GM19025 (cell line): Measurements from ENCODE around the gene SSBP2.
"Not testable (repeated sequence)": the region's sequence is repeated elsewhere in the genome, so short reads cannot be mapped to it uniquely, and the experiment has no call there.

Experiments
- ATAC-seq: cut with Tn5 transposase; IDR thresholded peaks from one replicate; pipeline ENCODE4 v1.9.1; 2021; ENCODE audit warnings: mild to moderate bottlenecking, low read depth, moderate library complexity; ENCODE audit not compliant: unreplicated experiment

Gene SSBP2

GRCh38 chr5:81747030-81747429 lies 3.9 kb downstream of the SSBP2 start:
- no peak for ATAC-seq

- no peak for ATAC-seq
Measured at GRCh38 chr5:81740758-81741157, 10.1 kb downstream of the SSBP2 start.

- no peak for ATAC-seq
Measured at GRCh38 chr5:81739291-81739690, 11.6 kb downstream of the SSBP2 start.

GRCh38 chr5:81729276-81729675 lies 21.6 kb downstream of the SSBP2 start:
- ATAC-seq = no peak

- ATAC-seq = no peak
Measured at GRCh38 chr5:81728301-81728700, 22.6 kb downstream of the SSBP2 start.

- ATAC-seq = no peak
Measured at GRCh38 chr5:81726297-81726696, 24.6 kb downstream of the SSBP2 start.

GRCh38 chr5:81724571-81724970 lies 26.3 kb downstream of the SSBP2 start:
- no peak for ATAC-seq

- ATAC-seq = no peak
Measured at GRCh38 chr5:81724108-81724507, 26.8 kb downstream of the SSBP2 start.

GRCh38 chr5:81721049-81721448 lies 29.8 kb downstream of the SSBP2 start:
- ATAC-seq = no peak

- no peak for ATAC-seq
Measured at GRCh38 chr5:81719743-81720345, 31.1 kb downstream of the SSBP2 start.

- no peak for ATAC-seq
Measured at GRCh38 chr5:81718300-81718699, 32.6 kb downstream of the SSBP2 start.

- no peak for ATAC-seq
Measured at GRCh38 chr5:81717860-81718259, 33.0 kb downstream of the SSBP2 start.

- ATAC-seq = no peak
Measured at GRCh38 chr5:81717226-81717625, 33.7 kb downstream of the SSBP2 start.

- ATAC-seq = not testable (repeated sequence)
Measured at GRCh38 chr5:81714076-81714475, 36.8 kb downstream of the SSBP2 start.

- ATAC-seq = no peak
Measured at GRCh38 chr5:81708889-81709288, 42.0 kb downstream of the SSBP2 start.

GRCh38 chr5:81703840-81704239 lies 47.1 kb downstream of the SSBP2 start:
- ATAC-seq = no peak

GRCh38 chr5:81700166-81700565 lies 50.7 kb downstream of the SSBP2 start:
- ATAC-seq = no peak

GRCh38 chr5:81698813-81699212 lies 52.1 kb downstream of the SSBP2 start:
- ATAC-seq = no peak

- ATAC-seq = no peak
Measured at GRCh38 chr5:81696418-81697397, 54.2 kb downstream of the SSBP2 start.

GRCh38 chr5:81694726-81695125 lies 56.2 kb downstream of the SSBP2 start:
- no peak for ATAC-seq

- ATAC-seq = no peak
Measured at GRCh38 chr5:81688215-81688614, 62.7 kb downstream of the SSBP2 start.

- ATAC-seq = no peak
Measured at GRCh38 chr5:81687292-81687691, 63.6 kb downstream of the SSBP2 start.
